T-helper 9 cell (primary cell): Measurements from ENCODE around the gene SMIM43.
A peak's percentile ranks its signal among the peaks of the same experiment; 100 is the strongest.

Experiments
- DNase-seq: peaks from one replicate; pipeline ENCODE4 v3.0.0-alpha.2; 2020
- total RNA-seq, 2 donors: gene quantifications; one replicate each; lab custom pipeline; 2026; lab: John Stamatoyannopoulos, UW

Gene SMIM43
- total RNA-seq = 0 reads per million in 2 donors

DNA sequence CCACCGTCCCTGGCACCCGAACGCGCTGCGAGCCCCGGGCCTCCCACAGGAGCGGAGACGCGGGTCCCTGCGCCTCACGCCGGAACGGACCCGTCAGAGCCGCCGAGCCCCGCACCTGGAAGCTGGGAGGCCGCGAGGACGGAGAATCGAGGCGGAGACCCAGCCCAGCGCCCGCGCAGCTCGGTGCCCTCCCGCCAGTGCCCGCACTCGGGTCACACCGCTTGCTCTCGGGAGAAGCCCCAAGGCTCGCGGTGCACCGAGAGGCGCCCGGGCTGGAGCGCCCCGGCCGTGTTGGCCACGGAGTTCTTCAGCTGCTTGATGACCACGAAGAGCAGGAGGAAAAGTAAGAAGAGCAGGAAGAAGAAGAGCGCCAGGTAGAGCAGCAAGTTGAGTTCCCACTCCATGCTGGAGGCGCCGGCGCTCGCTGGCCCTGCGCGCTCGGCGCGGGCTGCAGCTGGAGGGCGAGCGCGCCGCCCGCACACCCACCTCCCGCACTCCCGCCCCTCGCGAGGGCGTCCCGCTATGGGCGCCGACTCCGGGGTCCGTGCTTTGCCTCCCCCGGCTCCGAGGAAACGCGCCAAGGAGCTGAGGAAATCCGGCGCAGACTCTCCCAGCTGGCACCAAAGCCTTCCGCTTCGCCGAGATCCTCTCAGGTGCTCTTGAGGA lies at the start of gene SMIM43:
SMIM43 (minus strand) TSS at position 463 of the 666 bp plus-strand sequence; CDS start at position 404, 59 bp downstream.
- DNase-seq = no peak

DNA sequence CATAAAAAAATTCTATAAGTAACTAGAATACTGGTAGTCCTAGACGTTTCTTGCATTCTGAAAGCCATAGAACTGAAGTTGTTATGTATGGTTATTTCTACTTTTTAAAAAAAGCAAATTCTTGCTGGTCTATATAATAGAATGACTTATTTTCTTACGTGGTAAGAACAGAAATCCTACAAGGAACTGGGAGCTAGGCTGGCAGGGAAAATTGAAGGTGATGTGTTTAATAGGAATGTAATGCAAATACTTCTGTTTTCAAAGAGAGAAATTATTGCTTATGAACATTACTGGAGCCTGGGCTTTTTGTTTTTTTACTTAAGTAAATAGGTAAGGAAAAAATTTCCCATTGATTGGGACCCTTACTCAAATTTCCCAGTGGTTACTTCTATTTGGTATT lies 49.8 kb upstream of the SMIM43 start:
- no peak for DNase-seq

DNA sequence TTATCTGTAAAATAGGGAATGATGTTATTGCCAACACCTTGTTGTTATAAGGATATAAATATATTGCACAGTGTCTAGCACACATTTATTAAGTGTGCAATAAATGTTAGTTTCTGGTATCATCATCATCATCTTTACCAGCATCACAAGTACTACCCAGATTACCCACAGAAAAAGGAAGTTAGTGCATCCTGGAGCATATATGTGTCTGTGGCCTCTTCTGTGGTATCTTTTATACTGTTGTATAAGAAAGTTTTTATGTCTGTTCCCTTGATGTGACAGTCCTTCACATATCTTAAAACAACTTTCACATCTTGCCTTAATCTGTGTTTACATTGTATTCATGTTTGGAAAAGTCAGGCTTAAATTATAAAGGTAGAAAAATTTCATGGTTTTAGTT lies 46.2 kb upstream of the SMIM43 start:
- no peak for DNase-seq

DNA sequence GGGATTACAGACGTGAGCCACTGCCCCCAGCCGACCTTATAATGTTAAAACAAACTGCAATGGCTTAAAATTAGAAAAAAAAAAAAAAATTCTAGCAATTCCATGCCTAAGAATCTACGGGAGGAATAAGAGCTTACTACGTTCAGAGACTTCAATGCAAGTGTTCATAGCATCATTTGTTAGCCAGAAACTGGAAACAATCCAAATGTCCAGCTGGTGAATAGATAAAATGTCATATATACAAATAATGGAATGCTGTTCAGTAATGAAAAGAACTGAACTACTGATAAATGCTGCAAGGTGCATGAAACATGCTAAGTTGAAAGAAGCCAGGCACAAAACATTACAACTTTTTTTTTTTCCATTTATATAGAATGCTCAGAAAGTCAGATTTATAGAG lies 41.4 kb upstream of the SMIM43 start:
- no peak for DNase-seq

DNA sequence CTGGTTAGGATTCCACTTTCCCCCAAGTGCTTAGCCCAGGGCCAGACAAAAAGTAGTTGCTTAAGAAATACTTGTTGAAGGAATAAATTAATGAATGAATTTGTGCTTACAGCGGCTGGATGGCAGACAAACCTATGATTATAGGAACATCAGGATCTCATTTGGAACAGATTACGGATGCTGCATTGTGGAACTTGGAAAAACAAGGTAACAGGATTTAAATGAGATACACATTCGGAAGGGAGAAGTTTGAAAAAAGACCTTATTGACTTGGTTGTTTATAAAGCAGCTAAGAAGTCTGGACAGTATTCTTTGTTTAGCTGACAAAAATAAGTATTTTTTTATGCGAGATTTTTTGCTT lies 36.7 kb upstream of the SMIM43 start:
- DNase-seq = no peak

GRCh38 chr4:121800961-121801714 lies 36.2 kb upstream of the SMIM43 start, which contains the start of gene EXOSC9:
Gene EXOSC9 (plus strand): TSS chr4:121801323. CDS start chr4:121801425, 102 bp downstream.
- DNase-seq = peak; percentile 96

GRCh38 chr4:121800638-121800960 lies 35.6 kb upstream of the SMIM43 start:
- DNase-seq = no peak

DNA sequence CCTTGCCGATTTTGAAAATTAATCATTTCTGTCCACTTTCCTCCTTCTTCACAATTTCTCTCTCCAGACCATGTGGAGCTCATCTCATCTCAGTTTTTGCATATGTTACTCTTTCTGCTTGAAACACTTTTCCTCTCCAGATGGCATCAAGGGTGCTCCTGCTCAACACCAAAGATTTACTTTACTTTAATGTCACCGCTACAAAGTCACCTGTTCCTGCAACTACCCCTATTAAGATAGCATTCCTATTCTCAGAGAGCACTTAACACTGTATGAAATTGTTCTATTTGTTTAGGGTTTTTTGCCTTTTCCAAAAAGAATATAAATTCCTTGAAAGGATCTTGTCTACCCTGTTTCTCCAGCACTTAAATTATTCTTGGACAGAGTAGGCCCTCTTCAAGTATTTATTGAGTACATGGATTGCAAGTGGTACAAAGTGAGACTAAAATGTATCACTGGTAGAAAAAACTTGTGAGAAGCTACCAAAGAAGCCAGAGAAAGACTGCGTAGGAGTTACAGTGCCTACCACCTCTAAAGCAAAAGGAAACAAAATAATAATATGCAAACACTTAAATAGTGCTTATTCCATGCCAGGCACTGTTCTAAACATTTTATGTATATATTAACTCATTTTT lies 35.0 kb upstream of the SMIM43 start:
- no peak for DNase-seq

GRCh38 chr4:121799208-121799823 lies 34.4 kb upstream of the SMIM43 start:
- DNase-seq = no peak

- DNase-seq = no peak
Observed at GRCh38 chr4:121796283-121796682, 31.3 kb upstream of the SMIM43 start.

DNA sequence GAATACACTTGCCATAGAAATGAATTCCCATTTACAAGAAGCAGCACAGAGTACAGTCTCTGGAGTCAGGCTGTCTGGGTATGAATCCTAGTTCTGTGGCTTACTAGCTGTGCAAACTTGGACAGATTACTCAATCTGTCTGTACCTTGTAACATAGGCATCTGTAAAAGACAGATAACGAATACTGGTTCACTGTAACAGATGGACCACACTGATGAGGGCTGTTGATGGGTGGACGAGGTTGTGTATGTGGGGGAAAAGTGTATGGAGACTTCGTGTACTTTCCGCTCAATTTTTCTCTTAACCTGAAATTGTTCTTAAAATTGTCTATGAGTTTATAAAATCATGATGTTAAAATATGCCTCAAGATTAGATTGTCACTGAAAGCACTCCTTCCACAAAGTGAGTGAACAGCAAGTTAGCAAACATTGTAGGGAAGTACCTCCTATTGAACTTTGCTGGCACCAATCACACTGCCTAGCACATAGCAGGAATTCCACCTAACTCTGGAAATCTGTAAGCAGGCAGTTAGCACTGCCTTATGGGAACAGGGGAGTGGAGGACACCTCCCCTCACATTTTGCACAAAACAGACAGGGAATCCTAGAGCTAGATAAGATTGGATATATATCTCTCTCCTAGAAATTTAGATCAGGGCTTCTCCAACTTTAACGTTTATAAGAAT lies 29.7 kb upstream of the SMIM43 start:
- DNase-seq = no peak

DNA sequence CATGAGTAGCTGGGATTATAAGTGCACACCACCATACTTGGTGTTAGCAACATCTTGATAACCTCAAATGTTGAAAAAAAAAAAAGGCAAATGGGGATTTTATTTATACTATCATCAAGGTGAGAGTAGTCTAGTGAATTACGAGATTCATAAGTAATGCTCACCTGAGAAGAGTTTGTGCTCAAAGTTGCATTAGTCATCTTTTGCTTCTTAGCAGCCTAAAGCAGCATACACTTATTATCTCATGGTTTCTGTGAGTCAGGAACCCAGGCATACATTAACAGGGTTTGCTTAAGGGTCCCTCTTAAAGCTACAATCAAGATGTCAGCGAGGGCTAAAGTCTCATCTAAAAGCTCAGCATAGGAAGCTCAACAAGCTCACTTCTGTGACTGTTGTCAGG lies 28.0 kb upstream of the SMIM43 start:
- no peak for DNase-seq

DNA sequence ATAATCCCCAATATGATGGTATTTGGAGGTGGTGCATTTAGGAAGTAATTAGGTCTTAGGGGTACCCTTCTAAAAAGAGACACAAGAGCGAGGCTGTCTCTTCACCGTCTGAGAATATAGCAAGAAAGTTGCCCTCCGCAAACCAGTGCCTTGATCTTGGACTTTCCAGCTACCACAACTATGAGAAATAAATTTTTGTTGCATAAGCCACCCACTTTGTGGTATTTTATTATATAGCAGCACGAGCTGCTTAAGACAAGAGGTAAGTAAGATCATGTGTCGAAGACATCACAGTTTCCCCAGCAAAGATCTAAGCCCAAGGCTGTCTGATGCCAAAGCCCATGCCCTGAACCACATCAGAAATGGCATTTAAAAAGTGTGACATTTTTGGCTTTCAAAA lies 26.5 kb upstream of the SMIM43 start:
- DNase-seq = no peak

DNA sequence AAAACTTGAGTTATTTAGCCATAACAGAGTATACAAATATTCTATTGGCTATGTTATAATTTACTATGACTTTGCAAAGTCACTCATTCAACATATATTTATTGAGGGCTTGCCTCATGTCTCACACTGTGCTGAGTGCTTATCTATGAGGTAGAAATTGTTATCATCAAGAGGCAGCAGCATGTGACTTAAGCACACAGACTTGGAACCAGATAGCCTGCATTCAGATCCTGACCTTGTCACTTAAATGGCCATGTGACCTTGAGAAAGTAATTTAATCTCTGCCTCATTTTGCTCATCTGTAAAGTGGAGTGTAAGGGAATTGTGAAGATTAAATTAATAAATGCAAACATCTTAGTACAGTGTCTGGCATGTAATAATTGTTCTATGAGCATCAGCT lies 26.0 kb upstream of the SMIM43 start:
- DNase-seq = no peak

DNA sequence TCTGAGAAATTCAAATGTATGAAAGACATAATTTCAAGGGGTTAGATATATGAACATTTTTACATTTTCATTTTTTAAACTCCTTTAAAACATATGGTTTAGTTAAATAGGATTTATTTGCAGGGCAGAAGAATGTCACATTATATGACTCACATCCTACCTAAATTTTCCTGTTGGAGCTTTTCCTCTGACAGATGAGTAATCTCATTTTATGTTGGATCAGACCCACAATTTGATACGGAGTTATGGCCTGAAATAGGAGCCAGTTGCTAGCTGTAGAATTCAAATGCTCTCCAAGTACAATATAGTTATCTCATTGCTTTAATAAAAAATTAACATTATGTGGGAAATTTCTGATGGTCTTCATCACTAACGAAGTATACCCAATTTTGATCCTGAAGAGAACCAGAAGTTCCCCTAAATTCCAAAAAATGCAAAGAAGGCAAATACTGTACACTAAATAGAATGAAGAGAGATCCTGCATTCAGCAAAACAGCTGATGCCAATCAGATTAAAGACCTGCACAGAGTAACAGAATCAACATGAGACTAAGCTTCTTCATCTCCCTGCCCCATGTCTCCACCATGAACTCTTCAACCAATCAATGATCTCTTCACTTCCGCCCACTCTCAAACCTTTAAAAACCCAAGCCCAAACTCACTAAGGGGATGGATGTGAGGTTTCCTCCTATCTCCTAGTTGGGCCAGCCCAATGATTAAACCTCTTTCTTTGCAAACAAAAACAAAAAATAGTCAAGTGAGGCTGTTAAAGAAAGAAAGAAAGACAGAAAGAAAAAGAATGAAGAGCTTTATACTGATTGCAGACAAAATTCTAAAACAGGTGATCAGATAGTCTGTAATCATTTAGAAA lies 25.2 kb upstream of the SMIM43 start:
- DNase-seq = no peak

DNA sequence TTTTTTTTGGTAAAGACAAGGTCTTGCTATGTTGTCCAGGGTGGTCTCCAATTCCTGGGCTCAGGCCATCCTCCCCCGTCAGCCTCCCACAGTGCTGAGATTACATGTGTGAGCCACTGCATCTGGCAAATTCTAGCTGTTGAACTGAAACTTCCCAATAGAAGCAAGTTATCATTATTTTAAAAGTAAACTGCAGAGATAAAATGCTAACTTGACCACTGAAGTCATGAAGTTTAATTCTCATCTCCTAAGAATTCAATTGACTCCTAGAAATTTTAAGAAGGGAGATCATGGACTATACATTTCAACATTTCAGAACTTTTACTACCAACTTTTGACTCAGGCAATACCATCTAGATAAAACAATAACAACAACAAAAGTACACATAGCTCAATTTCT lies 24.5 kb upstream of the SMIM43 start:
- DNase-seq = no peak

DNA sequence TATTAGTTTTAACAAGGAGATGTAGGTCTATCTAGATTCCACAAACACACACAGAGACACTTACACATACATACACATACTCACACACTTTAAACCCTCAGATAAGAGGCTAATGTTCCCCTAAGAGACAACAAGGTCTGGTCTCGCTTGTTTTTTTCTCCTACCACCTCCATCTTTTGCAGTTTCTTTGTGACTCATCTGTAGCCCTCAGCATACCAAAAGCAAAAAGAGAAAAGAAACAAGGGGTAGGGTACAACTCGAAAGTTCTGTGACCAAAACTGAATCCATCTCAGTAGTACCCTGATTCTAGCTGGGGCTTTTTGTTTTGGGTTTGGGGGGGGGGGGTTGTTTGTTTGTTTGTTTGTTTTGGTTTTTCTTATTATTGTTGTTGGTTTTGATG lies 23.9 kb upstream of the SMIM43 start:
- no peak for DNase-seq

DNA sequence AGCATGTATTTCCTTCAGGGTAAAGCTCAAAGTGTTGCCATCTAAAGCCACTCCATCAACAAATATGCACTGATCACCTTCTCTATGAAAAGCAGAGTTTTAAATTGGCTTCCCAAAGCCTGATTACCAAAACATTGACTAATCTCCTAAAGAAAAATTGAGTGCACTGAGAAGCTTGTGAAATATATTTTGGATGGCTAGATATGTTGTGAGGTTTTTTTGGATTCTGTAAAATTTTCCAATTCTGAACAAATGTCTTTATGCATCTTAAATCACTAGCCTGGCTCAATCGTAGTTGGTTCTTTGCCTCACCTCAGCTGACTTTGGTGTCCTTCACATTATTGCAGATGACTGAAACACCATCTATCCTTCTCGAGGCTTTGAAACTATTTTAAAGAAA lies 21.3 kb upstream of the SMIM43 start:
- no peak for DNase-seq

GRCh38 chr4:121785479-121785878 lies 20.5 kb upstream of the SMIM43 start:
- DNase-seq = no peak

DNA sequence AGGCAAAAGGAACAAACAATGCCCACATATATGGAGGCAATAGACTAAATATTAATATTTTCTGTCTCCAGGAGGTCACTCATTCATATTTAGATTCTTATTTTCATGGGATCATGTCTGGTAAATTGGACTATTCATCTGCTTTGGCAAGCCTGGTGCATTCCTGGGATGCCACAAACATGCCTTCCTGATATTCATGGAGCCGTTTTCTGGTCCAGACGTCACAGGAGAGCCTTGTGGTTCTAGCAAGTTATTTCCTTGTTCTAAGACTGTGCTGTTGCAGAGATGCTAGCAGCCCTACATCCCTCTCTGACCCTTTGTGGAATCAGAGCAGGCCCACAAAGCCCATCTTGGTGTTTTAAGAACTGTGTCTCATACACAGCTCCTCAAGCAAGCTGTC lies 20.0 kb upstream of the SMIM43 start:
- DNase-seq = no peak

GRCh38 chr4:121784401-121784800 lies 19.4 kb upstream of the SMIM43 start:
- DNase-seq = no peak

- no peak for DNase-seq
Observed at GRCh38 chr4:121783210-121783609, 18.2 kb upstream of the SMIM43 start.
